ENCODE measurements around the gene HHEX.
"Not testable (repeated sequence)": the region's sequence is repeated elsewhere in the genome, so short reads cannot be mapped to it uniquely, and the experiment has no call there.

HHEX gene

DNA sequence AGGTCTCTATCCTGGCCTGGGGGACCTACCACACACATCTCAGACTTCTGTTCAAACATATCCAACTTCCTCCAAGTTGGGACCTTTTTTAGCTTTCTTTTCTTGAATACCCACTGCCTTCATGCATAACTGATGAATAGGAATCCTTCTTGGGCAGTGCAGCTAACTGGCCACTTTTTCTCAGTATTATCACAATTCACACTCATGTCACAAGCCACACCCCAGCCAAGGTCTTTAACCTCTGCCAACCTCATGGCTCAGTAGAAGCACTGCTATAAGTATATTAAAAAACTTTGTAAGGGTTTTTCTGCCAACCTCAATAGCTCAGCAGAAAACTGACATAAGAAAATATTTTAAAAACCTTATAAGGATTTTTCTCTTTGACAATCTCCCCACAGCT is 44.5 kb downstream of the HHEX start:
- DNase-seq (ENCODE audit: low read depth): no peak

DNA sequence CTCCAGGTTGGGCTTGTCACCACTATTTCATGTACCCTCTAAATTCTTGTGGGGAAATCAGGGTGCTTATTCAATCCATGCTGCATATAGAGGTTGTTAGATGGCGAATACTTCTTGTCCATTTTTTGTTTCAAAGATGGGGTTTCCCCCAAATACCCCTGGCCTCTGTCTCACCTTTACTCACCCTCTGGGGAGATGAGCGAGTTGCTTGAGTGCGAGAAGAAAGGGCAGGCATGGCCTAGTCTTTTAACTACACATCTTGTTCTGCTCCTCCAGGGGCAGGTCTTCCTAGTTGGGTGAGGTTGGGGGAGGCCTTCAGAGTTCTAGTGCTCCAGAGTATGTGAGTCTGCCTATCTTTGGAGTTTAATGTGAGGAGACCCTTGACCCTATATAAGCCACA is 46.2 kb downstream of the HHEX start:
- DNase-seq (ENCODE audit: low read depth): no peak

DNA sequence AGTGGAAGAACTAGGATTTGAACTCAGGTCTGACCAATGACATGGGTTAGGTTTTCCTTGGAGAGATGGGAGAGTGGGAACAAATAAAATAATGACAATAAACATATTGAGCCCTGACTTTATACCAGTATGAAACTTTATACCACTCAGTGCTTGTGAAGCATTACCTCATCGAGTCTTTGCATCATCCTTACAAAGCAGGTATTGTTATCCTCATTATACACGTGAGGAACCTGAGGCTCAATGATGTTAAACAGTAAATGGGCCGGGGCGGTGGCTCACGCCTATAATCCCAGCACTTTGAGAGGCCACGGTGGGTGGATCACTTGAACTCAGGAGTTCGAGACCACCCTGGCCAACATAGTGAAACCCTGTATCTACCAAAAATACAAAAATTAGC is 47.7 kb downstream of the HHEX start:
- no peak for DNase-seq (ENCODE audit: low read depth)

DNA sequence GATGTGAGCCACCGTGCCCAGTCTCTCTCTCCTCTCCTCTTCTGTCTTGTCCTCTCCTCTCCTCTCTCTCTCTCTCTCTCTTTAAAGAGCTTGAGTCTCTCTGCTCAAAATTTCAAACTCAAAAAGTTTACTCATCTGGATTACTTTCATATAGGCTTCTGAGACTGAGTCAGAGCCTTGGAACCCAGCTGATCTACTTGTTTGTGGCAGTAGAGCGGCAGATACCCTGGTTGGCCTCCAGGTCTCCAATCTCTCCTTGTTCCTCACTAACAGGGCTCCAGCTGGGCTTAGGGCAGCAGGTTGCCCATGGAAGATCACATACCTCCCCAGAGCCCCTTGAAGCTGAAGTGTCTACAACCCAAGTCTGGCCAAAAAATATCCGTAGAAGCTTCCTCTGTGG is 51.0 kb downstream of the HHEX start:
- no peak for DNase-seq (ENCODE audit: low read depth)

- not testable (repeated sequence) for DNase-seq (ENCODE audit: low read depth)
These were observed 52.0 kb downstream of the HHEX start for GRCh38 chr10:92741741-92742140.

DNA sequence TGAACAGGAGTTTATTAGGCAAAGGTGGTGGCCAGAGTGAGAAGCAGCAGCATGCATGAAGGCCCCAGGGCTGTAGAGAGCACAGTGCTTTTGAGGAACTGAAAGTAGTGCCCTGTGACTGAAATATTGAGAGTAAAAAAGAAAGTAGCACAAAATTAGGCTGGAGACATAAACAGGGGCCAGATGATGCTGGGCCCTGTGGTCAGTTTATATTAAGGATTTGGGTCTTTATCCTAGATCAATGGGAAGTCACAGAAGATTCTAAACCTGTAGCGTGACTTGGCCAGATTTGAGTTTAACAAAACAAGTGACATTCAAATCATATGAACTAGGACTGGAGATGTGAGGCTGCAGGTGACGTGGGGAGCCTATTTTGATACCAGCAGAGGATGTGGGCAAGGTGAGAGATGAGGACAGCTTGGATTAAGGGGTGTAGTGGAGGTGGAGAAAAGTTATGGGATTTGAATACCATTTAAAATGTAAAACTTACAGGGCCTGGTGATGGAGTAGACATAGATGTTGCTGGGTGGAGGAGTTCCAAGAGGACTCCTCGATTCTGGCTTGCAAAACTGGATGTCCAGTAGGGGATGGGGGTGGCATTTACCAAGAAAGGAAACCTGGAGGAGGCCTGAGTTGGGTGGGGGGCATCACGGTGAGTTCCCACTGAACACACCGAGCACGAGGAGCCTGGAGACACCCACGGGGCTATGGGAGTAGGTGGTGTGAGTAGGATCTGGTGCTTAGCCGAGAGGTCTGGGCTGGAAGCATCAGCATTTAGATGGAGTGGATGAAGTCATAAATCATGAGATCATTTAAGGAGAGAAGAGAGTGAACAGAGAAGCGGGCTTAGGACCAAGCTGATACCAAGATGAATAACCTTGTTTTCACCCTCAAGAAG is 52.8 kb downstream of the HHEX start:
- DNase-seq (ENCODE audit: low read depth): no peak

All from stimulated activated CD8-positive, alpha-beta memory T cell treated with anti-CD3 and anti-CD28 coated beads, Interleukin-12 subunit alpha, Interleukin-12 subunit beta, amount 100 ng/mL, for 1 hour (primary cell).